Upper lobe of right lung (tissue), 1 donor: ENCODE measurements around the gene ZNF597. TPM values are rescaled to one million over a fixed set of nuclear protein-coding genes. Genes with fewer than 3 reads are reported as not detected.

Experiments used
- ATAC-seq: fragments of 200-7000 bp; cut with Tn5 transposase; one replicate; pipeline ENCODE4 v1.9.1; 2020; ENCODE audit warnings: mild to moderate bottlenecking, moderate library complexity
- DNase-seq: peaks from one replicate; pipeline ENCODE4 v3.0.0-alpha.2; 2020
- H3K27ac ChIP-seq: fragments of 200-600 bp; one replicate; pipeline ENCODE4 v1.8.0; 2022
- H3K27me3 ChIP-seq: fragments of 200-600 bp; one replicate; pipeline ENCODE4 v1.8.0; 2022; ENCODE audit warnings: mild to moderate bottlenecking
- H3K36me3 ChIP-seq: fragments of 200-600 bp; one replicate; pipeline ENCODE4 v1.8.0; 2022
- H3K4me1 ChIP-seq: fragments of 200-600 bp; one replicate; pipeline ENCODE4 v1.8.0; 2022
- H3K4me3 ChIP-seq: fragments of 200-600 bp; one replicate; pipeline ENCODE4 v1.8.0; 2022; ENCODE audit warnings: mild to moderate bottlenecking
- H3K9me3 ChIP-seq: fragments of 200-600 bp; one replicate; pipeline ENCODE4 v1.8.0; 2022
- intact Hi-C: fragments of 100-400 bp; cut with DNase I; formaldehyde crosslinking; loops from one replicate; pipeline ENCODE4 v1.11.0; 2022
- total RNA-seq: library from RNA; stranded (reverse); fragmentation: NEBNext Ultra II Directional; extraction: Animal tissue kit (Norgen Biotek cat#: 25700); gene quantifications from one replicate; pipeline ENCODE4 v1.2.1, GENCODE V29; 2021
- TF ChIP-seq, protein P1 (sequence below): fragments of 200-600 bp; IDR thresholded peaks from one replicate; pipeline ENCODE4 v1.8.0; 2022; ENCODE audit warnings: antibody characterized with exemption
- donor health status: DM: no; HTN: yes; CAD: no; lungs with severe emphysema.

ZNF597 gene
- total RNA-seq, 1 donor from 2014 or later = 5.1 TPM

GRCh38 chr16:3471518-3472176 lies 28.3 kb upstream of the ZNF597 start:
- H3K9me3 ChIP-seq = no peaks in the 10 kb centered on the region
- H3K4me3 ChIP-seq = no peak overlapping the region
- H3K36me3 ChIP-seq = peaks cover 10% of the 10 kb centered on the region
- no peaks in the 10 kb centered on the region for H3K27me3 ChIP-seq
- DNase-seq (no peak), ATAC-seq (no peak)
- intact Hi-C loops = no loop called here
- TF ChIP-seq, protein P1, sequence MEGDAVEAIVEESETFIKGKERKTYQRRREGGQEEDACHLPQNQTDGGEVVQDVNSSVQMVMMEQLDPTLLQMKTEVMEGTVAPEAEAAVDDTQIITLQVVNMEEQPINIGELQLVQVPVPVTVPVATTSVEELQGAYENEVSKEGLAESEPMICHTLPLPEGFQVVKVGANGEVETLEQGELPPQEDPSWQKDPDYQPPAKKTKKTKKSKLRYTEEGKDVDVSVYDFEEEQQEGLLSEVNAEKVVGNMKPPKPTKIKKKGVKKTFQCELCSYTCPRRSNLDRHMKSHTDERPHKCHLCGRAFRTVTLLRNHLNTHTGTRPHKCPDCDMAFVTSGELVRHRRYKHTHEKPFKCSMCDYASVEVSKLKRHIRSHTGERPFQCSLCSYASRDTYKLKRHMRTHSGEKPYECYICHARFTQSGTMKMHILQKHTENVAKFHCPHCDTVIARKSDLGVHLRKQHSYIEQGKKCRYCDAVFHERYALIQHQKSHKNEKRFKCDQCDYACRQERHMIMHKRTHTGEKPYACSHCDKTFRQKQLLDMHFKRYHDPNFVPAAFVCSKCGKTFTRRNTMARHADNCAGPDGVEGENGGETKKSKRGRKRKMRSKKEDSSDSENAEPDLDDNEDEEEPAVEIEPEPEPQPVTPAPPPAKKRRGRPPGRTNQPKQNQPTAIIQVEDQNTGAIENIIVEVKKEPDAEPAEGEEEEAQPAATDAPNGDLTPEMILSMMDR = no peak
- no peak overlapping the region for H3K27ac ChIP-seq
- peaks cover 21% of the 10 kb centered on the region for H3K4me1 ChIP-seq

GRCh38 chr16:3470723-3471122 lies 27.4 kb upstream of the ZNF597 start:
- Histone ChIP-seq H3K36me3 (peaks cover 19% of the 10 kb centered on the region), H3K4me1 (peaks cover 25% of the 10 kb centered on the region), H3K27ac (no peak overlapping the region), H3K4me3 (no peak overlapping the region), H3K9me3 (no peaks in the 10 kb centered on the region), H3K27me3 (no peaks in the 10 kb centered on the region)
- TF ChIP-seq, protein P1 = no peak
- intact Hi-C loops = no loop called here
- ATAC-seq = no peak
- DNase-seq = no peak

- Histone ChIP-seq H3K27ac (no peak overlapping the region), H3K9me3 (no peaks in the 10 kb centered on the region), H3K4me1 (peaks cover 25% of the 10 kb centered on the region), H3K4me3 (no peak overlapping the region), H3K36me3 (peaks cover 19% of the 10 kb centered on the region), H3K27me3 (no peaks in the 10 kb centered on the region)
- ATAC-seq (no peak), DNase-seq (no peak)
- intact Hi-C loops = no loop called here
- TF ChIP-seq, protein P1 = no peak
These were observed 26.4 kb upstream of the ZNF597 start for GRCh38 chr16:3469736-3470135.

DNA sequence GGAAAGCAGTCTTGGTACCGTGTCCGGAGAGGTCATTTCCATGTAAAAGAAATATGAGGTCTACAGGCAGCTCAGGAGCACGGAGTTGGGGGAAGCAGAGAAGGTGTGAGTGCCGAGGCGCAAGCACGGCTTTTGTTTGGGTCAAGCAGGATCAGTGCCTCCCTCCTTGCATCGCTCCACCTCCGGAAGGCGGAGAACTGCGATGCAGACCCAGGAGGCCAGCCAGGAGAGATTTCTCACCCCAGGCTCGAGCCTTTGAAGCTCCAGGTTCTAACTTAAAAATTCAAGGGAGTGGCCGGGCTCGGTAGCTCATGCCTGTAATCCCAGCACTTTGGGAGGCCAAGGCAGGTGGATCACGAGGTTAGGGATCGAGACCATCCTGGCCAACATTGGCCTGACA lies 25.2 kb upstream of the ZNF597 start:
- Histone ChIP-seq H3K9me3 (no peaks in the 10 kb centered on the region), H3K4me3 (no peak overlapping the region), H3K36me3 (peaks cover 19% of the 10 kb centered on the region), H3K27ac (no peak overlapping the region), H3K27me3 (no peaks in the 10 kb centered on the region), H3K4me1 (peaks cover 15% of the 10 kb centered on the region)
- intact Hi-C loops = no loop called here
- TF ChIP-seq, protein P1 = no peak
- ATAC-seq = no peak
- no peak for DNase-seq

DNA sequence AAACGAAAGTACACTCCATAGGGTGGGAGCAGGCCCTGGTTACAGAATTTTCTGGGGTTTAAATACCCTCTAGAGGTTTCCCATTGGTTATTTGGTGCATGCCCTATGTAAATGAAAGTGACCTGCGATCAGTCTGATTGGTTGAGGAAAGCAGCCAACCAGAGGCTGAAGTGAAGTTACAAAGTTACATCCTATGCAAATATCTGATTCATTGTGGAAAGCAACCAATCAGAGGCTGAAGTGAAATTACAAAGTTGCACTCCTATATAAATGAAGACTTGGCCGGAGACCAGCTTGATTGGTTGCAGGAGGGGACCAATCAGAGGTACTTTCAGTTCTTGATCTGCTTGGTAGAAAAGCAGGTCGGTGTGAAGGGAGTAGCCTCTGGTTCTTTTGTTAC lies 24.6 kb upstream of the ZNF597 start:
- Histone ChIP-seq H3K27me3 (no peaks in the 10 kb centered on the region), H3K36me3 (peaks cover 15% of the 10 kb centered on the region)

More for the DNA sequence above, 24.6 kb upstream of the ZNF597 start:
- no peak for ATAC-seq
- Histone ChIP-seq H3K9me3 (no peaks in the 10 kb centered on the region), H3K4me3 (no peak overlapping the region), H3K27ac (no peak overlapping the region), H3K4me1 (peaks cover 20% of the 10 kb centered on the region)
- TF ChIP-seq, protein P1 = no peak
- DNase-seq = no peak
- intact Hi-C loops = no loop called here
